ENCODE measurements around the gene MDH2.
A peak's percentile ranks its signal among the peaks of the same experiment; 100 is the strongest.
"Not testable (repeated sequence)": the region's sequence is repeated elsewhere in the genome, so short reads cannot be mapped to it uniquely, and the experiment has no call there.

The MDH2 gene

DNA sequence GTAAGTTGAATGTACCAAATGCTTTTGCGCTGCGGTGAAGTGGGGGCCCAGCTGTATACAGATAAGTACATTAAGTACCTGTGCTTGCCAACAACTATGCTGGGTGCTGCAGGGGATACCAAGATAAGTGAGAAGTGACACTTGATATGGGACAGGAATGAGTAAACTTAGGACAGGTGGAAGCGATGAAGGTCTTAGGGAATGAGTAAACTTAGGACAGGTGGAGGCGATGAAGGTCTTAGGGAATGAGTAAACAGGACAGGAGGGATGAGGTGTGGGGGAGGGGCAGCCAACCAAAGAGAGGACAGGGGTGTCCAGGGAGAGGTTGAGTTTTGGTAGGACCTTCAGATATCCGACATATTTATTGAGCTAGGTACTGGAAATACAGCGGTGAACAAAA, 1.4 kb downstream of the MDH2 start:
- no peak for DNase-seq

DNA sequence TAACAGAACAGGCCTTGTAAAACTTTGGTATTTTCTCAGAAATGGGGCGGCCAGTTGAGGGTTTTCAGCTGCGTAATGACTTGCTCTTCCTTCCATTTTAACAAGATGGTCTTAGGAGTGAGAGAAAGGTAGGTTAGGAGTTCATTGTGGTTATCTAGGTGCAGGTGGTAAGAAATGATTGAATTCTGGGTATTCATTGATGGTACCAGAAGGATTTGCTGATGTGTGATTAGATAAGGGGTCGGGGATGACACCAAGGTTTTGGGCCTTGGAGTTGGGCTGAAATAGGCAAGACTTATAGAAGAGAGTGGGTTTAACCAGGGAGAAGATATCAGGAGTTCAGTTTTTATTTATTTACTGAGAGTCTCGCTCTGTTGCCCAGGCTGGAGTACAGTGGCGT, 2.6 kb downstream of the MDH2 start:
- no peak for DNase-seq

DNA sequence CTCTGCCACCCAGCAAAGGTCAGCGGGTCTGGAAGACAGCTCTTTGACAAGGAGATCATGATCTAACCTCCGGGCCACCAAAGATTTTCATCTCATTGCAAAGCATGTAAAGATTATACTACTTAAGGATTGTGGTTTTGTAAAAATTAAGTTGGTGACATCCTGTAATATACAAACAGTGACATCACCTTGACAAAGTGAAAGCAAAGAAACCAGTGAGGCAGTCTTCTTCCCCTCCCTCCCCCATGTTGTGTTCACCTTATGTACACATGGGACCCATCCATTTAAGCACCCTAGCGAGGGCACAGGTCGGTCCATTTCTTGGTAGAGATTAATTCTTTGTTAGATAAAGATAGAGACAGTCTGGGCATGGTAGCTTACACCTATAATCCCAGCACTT, 3.9 kb downstream of the MDH2 start:
- no peak for DNase-seq

DNA sequence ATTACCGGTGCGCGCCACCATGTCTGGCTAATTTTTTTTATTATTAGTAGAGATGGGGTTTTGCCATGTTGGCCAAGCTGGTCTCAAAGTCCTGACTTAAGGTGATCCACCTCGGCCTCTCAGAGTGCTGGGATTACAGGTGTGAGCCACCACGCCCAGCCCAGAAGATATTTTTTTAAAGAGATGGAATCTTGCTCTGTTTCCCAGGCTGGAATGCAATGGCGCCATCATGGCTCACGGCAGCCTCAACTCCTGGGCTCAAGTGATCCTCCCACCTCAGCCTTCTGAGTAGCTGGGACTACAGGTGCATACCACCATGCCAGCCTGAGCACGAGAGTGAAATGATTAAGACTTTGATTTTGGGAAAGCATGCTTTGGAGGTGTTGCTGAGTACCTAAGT, 4.8 kb downstream of the MDH2 start:
- not testable (repeated sequence) for DNase-seq

DNA sequence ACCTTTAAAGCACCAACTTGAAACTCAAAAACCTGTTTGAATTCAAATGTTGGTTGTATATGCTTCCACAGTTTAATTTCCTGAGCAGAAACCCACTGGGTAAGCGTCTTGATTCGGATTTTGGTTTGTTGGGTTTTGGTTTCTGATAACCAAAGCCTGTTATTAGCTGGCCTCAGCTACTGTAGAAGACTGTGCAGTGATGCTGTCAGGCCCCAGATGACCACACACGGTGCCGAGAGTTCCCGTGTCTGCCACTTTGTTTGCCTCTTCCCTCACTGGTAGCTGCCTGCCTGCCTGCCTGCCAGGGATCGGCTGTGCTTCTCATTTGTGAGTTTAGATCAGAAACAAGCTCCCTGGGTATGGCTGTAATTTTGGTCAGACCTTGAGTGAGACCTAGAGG, 5.6 kb downstream of the MDH2 start:
- DNase-seq, result no peak

DNA sequence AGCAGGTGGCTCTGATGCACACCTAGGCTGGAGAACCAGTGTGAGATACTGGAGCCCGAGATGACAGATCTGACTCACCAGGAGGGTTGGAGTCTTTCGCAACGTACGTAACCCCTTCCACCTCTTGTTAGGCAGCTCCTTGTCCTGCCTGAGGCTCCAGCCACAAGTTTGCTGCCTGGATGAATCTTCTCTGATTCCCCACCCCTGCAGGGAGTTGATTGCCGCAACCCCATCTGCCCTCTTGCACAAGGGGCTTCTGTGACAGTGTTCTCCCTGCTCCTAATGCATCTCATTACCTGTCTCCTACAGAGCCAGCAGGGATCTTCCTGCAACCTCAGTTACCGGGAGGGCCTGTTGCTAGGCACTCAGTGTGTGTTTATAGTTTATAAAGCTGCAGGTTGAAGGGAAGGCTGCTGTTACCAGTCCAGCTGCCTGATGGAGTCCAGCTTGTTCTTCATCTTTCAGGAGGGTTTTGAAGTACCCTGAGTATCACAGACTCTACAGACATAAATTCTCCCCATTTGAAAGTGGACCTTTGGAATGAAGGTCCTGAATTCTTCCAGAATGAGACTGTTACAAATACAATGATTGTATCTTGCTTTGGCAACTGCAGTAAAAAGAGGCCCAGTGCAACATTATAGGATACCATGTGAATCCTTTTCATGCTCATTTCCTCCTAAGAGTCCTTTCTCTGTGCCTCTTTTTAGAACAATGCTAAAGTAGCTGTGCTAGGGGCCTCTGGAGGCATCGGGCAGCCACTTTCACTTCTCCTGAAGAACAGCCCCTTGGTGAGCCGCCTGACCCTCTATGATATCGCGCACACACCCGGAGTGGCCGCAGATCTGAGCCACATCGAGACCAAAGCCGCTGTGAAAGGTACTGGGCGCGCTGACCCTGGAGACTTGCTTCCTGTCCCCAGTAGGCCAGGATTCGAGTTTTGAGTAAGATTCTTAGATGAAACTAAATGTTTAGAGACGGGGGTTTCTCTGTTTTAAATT, 6.5 kb downstream of the MDH2 start:
- no peak for DNase-seq

DNA sequence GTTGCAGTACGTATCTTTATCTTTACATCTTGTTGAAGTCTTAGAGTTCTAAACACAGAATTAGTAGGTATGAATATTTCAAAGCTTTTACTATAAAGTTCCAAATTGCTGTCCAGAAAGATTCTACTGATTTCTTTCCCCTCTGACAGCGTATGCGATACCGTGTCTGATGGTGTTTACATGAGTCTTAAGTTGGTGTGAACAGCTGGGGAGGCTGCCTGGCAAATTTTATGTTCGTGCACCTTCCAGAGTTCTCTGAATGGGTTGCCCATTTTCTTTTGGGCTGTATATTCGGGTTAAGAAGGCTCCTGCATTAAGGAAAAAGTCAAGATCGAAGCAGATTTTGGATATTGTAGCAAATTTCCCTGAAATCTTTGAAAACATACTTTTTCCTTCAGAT, 8.3 kb downstream of the MDH2 start:
- no peak for DNase-seq

DNA sequence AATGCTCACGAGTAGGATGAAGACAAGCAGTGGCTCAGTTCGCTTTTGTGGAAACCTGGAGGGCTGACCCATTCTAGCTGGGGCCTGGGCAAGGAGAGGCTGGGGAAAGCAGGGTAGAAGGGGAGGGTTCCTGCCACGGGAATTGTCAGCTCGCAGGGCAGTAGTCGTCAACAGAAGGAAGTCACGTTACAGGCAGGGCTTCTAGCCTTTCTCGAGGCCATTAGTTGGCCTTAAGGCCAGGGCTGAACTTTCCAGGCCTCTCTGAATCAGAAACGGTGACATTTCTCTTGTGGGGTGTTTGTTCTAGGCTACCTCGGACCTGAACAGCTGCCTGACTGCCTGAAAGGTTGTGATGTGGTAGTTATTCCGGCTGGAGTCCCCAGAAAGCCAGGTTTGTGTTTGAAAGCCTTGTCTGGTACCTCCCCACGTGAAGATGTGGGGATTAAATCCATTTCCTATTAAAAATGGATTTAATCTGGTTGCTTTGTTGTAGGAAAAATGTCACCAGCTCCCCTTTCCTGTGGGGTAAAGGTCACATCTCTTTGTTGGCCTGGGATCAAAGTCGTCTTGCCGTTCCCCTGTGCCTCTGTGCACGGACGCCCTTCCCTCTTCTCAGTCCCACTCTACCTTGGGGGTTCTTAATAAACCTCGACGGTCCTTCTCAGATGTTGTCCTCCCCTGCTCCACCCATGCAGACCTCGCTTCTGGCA, 9.4 kb downstream of the MDH2 start:
- DNase-seq, result no peak

DNA sequence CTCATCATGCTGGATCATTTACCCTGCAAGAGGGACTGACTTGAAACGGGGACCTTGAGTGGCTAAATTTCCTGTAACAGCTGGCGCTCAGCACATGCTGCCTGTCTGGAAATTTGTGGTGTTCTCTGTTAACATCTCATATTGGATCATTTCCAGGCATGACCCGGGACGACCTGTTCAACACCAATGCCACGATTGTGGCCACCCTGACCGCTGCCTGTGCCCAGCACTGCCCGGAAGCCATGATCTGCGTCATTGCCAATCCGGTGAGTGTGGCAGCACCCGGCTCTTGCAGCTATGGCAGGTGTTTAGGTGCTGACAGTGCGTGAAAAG, 9.9 kb downstream of the MDH2 start:
- no peak for DNase-seq

DNA sequence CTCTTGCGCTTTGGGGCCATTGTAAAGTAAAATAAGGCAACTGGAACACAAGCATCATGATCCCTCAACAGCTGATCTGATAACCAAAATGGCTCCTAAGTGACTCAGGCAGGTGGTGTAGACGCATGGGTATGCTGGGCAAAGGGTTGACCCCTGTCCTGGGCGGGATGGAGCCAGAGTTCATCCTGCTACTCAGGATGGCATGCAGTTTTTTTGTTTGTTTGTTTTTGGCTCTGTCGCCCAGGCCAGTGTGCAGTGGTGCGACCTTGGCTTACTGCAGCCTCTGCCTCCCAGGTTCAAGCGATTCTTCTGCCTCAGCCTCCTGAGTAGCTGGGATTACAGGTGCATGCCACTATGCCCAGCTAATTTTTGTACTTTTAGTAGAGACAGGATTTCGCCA, 10.8 kb downstream of the MDH2 start:
- DNase-seq, result not testable (repeated sequence)

DNA sequence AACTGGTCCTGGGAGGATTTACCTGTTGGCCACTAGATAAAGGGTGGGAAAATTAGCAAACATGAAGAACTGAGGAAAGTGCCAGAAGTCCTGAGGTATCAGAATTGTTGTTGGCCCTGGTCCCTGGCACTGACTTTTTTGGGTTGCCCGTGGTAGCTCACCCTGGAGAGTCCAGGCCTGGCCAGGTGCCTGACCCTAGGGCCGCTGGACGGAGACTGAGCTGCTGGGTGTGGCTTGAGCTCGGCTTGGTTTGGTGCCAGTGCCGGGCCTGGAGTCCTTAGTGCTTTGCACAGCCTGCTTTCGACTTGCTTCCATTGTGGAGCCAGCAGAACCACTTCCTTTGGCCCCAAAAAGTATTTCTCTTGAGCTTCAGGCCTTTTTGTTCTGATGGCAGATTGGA, 12.9 kb downstream of the MDH2 start:
- DNase-seq, result no peak

DNA sequence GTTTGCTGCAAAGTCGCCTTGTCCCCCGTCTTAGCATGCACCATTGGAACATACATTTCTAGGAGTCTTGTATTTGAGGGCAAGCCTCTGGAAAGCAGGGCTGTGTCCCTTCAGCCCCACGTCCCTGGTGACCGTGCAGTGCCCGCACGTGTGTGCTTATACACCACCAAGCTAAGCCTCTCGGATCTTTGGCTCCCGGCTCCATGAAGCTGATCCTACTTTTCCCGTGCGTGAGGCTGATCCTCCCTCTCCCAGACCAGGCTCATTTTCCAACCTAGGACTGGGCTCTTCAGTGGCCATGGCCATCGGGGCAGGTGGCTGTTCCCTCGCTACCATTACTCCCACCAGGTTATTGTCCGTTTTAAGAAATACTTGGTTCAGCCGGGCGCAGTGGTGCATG, 14.3 kb downstream of the MDH2 start:
- DNase-seq, result no peak

DNA sequence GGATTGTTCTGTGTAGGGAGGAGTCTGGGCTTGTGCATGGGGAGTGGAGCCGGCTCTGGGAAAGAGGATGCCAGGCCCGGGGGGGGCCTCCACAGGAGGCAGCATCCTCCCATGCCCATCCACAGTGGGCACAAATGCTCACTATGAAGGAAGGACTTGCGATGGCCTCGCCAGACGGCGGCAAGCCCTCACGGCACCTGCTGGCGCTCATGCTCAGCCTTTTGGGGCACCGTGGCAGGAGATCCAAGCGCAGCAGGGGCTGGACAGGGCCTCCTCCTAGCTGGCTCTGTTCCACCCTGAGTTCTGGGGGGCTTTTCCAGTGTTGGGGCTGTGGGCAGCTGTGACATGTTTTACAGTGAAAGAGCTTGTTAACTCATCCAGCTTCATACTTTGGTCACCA, 15.2 kb downstream of the MDH2 start:
- DNase-seq, result no peak

DNA sequence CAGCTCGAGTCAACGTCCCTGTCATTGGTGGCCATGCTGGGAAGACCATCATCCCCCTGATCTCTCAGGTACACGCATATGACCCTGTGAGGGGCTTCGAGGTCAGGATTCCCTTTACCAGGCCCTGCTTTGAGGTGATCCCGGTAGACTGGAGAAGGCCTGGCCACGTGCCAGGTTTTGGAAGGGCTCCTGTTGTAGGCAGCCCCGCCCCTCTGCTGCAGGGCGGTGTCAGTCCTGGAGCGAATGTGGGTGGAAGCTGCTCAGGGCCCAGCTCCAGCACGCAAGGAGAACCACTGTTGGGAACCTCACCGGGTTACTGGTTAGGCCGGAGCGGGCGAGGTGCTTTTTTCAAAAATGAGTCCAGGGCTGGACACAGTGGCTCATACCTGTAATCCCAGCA, 15.6 kb downstream of the MDH2 start:
- no peak for DNase-seq

DNA sequence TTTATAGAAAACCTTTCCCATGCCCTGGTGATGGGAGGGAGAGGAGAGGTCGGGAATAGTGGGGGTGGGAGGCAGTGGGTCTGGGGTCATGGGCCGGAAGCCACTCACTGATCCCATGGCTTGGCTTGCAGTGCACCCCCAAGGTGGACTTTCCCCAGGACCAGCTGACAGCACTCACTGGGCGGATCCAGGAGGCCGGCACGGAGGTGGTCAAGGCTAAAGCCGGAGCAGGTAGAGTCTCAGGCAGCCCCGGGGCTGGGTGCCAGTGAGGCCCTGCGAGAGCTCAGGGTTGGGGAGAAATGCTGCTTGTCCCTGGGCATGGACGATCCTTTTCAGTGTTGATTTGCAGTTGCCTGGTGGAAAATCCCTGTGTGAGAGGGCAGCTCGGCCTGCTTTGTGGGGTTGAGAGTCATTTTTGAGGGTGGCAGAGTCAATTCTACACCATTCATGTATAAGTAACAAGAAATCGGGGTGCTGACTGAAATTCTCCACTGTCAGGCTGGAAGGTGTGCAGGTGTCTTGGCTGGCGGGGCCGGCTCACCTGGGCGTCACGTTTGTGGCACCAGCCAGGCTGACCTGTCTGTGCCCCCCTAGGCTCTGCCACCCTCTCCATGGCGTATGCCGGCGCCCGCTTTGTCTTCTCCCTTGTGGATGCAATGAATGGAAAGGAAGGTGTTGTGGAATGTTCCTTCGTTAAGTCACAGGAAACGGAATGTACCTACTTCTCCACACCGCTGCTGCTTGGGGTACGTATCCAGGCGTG, 16.5 kb downstream of the MDH2 start:
- no peak for DNase-seq

DNA sequence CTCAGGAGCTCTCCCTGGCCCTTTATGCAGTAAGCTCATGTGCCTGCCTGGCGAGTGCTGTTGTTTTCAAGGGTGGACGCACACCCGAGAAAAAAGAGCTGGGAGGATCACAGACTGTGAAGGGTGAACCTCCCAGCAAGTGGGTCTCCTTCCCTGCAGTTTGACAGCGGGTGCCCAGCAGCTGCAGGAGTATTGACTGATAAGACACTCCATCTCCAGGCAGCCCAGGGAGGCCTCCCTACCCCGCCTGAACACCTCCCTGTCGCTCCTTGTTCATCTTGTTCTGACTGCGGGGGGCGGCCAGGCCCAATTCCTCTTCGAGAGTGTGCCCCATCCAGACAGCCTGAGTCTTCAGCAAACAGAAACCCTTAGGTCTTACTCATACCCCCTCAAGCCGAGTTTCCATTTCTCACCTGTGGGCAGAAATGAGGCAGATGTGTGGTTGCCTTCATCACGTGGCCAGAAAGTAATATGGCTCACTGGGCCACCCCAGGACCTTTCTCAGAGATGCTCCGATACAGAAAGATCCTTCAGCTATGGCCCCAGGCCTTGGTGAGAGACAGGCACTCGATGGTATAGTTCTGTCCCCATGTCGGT, 17.2 kb downstream of the MDH2 start:
- DNase-seq, result no peak

DNA sequence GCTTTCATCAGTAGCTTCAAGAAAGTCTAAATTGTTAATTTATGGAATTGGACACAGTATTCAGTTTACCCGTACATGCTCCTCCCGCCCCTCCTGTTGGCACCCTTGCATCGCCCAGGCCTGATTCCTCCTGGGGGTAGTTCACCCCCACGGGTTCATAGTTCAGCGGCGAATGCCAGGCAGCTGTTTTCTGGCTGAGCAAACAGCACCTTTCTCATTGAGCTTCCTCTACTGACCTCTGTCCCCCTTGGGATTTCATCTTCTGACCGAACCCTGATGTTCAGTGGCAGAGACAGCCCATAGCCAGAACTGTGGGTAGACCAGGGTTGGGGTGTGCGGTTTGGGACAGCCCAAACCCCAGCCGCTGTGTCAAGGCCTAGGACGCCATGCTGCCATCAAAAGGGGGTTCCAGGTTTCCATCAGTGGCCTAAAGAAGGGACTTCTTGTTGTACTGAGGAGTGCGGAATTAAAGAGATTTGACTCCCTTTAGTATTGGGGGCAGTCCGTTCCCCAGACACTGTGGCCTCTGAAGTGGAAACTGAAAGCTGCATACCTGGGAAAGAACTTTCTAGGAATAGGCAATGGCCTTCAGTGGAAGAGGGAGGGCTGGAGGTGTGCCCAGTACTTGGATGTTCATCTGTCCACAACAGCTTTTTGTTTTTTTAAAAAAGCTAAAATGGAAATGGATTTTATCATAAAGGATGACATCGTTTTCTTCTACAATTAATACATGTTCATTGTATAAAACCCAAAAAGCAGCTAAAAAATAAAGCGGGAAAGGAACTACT, 19.0 kb downstream of the MDH2 start:
- no peak for DNase-seq

DNA sequence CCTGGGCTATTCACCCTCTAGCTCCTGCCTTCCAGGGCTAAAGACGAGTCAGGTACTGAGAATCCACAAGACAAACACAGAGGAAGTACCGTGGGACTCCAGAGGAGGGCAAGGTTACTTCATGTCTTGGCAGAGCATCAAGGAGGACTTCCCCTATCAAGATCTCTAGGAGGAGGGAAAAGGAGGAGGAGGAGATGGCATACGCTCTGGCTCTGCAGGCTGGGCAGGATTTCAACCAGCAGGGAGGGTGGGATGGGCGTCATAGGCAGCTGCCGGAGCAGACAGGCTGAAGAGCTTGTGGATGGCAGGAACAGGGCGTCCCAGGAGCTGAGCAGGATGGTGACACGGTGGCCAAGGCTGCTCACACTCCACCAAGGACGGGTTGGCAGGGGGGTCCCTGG, 21.3 kb downstream of the MDH2 start:
- DNase-seq, result peak; percentile 71 to 77 (median 75)

DNA sequence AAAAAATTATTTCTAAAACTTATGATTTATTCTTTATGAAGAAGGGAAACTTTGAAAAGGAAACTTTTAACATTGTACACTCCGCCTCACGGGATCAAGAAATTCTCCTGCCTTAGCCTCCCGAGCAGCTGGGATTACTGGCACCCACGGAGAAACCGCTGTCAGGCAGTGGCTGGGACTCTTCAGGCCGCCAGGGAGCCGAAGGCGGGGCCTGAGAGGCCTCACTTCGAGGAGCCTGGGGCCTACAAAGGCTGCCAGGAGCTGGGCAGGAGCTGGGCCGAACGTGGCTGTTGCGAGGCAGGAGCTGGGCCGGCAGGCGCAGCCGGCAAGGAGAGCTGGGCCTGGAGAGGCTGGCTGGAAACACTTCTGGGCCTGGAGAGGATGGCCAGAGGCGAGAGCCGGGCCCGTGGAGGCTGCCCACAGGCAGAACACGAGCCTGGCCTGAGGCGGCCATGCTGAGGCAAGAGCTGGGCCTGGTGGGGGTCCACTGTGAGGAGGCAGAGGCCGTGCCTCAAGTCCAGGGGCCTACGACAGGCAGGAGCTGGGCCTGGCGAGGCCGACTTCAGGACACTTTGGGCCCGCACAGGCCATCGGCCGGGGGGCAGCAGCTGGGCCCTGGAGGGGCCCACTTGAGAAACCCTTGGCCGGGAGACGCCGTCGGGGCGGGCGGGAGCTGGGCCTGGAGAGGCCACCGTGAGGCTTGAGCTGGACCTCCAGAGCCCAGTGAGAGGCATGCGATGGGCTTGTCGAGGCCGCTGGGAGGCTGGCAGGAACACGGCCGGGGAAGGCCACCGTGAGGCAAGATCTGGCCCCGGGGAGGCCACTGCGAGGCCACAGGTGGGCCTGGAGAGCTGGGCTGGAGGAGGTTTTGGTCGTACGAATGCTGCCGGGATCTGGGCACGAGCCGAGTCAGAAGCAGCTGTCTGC, 23.7 kb downstream of the MDH2 start:
- no peak for DNase-seq

DNA sequence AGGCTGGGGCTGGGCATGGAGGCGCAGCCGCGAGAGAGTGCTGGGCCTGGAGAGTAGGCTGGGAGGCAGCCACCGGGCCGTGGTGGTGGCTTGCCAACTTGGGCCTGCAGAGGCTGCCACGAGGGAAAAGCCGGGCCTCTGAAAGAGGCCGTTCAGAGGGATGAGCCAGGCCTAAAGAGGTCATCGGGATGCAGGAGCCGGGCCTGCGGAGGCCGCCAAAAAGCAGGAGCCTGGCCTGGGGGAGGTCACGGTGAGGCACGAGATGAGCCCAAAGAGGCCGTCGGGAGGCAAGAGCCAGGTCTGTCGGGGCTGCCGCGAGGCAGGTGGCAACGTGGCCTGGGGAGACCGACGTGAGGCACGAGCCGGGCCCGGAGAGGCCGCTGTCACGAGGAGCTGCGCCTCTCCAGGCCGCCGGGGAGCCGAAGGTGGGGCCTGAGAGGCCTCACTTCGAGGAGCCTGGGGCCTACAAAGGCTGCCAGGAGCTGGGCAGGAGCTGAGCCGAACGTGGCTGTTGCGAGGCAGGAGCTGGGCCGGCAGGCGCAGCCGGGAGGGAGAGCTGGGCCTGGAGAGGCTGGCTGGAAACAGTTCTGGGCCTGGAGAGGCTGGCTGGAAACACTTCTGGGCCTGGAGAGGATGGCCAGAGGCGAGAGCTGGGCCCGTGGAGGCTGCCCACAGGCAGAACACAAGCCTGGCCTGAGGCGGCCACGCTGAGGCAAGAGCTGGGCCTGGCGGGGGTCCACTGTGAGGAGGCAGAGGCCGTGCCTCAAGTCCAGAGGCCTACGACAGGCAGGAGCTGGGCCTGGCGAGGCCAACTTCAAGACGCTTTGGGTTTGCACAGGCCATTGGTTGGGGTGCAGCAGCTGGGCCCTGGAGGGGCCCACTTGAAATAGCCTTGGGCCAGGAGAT, 24.6 kb downstream of the MDH2 start:
- DNase-seq, result no peak
